ENCODE measurements around the gene HOXD12. TPM values are rescaled to one million over a fixed set of nuclear protein-coding genes. Genes with fewer than 3 reads are reported as not detected.

HOXD12 gene
- polyA plus RNA-seq, 1 donor (not counting 4 experiments of a cell fraction or from before 2014, with no cell fraction given) = not detected

DNA sequence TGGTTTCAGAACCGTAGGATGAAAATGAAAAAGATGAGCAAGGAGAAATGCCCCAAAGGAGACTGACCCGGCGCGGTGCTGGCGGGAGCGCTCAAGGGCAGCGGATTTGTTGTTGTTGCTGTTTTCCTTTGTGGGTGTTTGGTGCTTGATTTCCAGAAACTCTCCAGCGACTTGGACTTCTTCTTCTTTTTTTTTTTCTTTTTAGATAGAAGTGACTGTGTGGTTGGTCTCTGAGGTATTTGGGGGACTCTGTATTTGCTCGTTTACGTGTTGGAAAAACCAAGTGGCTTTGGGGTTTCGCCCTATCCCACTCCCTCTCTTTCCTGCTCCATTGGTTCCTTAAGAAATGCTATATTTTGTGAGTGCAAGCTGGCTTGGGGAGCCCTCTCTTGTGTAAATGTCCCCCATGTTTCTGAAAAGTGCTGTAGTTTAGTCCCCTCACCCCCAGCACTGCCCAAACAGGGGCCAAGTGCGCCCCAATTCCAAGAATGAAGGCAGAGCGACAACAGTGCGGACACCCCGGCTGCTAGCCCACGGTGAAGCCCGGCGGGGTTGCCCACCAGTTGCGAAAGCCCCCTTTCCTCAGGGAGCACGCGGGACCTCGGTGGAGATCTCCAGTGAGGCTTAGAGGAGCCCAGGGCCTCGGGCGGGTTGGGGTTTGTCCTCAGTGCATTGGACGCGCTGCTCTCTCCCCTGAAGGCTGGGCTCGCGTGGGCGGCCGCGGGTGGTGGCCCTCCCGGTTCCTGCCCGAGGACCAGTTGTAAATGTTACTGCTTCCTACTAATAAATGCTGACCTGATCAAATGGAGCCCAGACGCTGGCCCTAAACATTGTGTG, 24.7 kb downstream of the HOXD12 start:
- Histone ChIP-seq H3K9me3 (ENCODE audit: control insufficient read depth, low read depth, low read length) (no peaks in the 10 kb centered on the region), H4K20me1 (ENCODE audit: control insufficient read depth, extremely low read depth, insufficient read depth, low read length) (no peaks in the 10 kb centered on the region), H3K9ac (ENCODE audit: control insufficient read depth, extremely low read depth, insufficient read depth, low read length) (no peak overlapping the region), H3K4me2 (ENCODE audit: control insufficient read depth, extremely low read depth, insufficient read depth, low read depth, low read length) (no peak overlapping the region), H2AFZ (ENCODE audit: control insufficient read depth, low read length) (no peak overlapping the region), H3K36me3 (ENCODE audit: control insufficient read depth in 2 of 2, extremely low read depth in 1 of 2, insufficient read depth in 2 of 2, low read length in 2 of 2) (no peaks in the 10 kb centered on the region), H3K9me1 (ENCODE audit: control insufficient read depth, extremely low read depth, insufficient read depth, low read length) (no peaks in the 10 kb centered on the region), H3K27me3 (ENCODE audit: control insufficient read depth, extremely low read depth, insufficient read depth, low read length) (peaks cover 94% of the 10 kb centered on the region), H3K79me2 (ENCODE audit: control insufficient read depth, insufficient read depth, low read length) (no peaks in the 10 kb centered on the region), H3K4me3 (ENCODE audit: control insufficient read depth in 2 of 3, extremely low read depth in 1 of 3, insufficient read depth in 2 of 3, low read depth in 1 of 3, low read length in 3 of 3) (no peak overlapping the region), H3K4me1 (ENCODE audit: control insufficient read depth, extremely low read depth, insufficient read depth, low read length) (no peaks in the 10 kb centered on the region), H3K27ac (ENCODE audit: control insufficient read depth, insufficient read depth, low read length) (no peak overlapping the region)
- TF ChIP-seq, protein P1, sequence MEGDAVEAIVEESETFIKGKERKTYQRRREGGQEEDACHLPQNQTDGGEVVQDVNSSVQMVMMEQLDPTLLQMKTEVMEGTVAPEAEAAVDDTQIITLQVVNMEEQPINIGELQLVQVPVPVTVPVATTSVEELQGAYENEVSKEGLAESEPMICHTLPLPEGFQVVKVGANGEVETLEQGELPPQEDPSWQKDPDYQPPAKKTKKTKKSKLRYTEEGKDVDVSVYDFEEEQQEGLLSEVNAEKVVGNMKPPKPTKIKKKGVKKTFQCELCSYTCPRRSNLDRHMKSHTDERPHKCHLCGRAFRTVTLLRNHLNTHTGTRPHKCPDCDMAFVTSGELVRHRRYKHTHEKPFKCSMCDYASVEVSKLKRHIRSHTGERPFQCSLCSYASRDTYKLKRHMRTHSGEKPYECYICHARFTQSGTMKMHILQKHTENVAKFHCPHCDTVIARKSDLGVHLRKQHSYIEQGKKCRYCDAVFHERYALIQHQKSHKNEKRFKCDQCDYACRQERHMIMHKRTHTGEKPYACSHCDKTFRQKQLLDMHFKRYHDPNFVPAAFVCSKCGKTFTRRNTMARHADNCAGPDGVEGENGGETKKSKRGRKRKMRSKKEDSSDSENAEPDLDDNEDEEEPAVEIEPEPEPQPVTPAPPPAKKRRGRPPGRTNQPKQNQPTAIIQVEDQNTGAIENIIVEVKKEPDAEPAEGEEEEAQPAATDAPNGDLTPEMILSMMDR (optimal IDR thresholded peaks at IDR 0.05 in 1 of 3, IDR thresholded peaks at IDR 0.05 in 1 of 3, conservative IDR thresholded peaks at IDR 0.05 in 1 of 3; ENCODE audit: extremely low read depth in 1 of 3, insufficient read depth in 2 of 3, low read length in 3 of 3) = no peak
- peak; percentile 15 for TF ChIP-seq EZH2 (IDR thresholded peaks at IDR 0.05; ENCODE audit: low read length)
- no peak for DNase-seq (ENCODE audit: low read depth, low spot score)
- FAIRE-seq = no peak
- dilution Hi-C loops (cut with MboI; ENCODE audit: extremely low pct_ligation_motif_present, low sequenced_read_pairs) = no loop called here

- Histone ChIP-seq H3K9me1 (ENCODE audit: control insufficient read depth, extremely low read depth, insufficient read depth, low read length) (no peaks in the 10 kb centered on the region), H3K9ac (ENCODE audit: control insufficient read depth, extremely low read depth, insufficient read depth, low read length) (no peak overlapping the region), H3K79me2 (ENCODE audit: control insufficient read depth, insufficient read depth, low read length) (no peaks in the 10 kb centered on the region), H3K9me3 (ENCODE audit: control insufficient read depth, low read depth, low read length) (no peaks in the 10 kb centered on the region), H3K36me3 (ENCODE audit: control insufficient read depth in 2 of 2, extremely low read depth in 1 of 2, insufficient read depth in 2 of 2, low read length in 2 of 2) (no peaks in the 10 kb centered on the region), H3K4me2 (ENCODE audit: control insufficient read depth, extremely low read depth, insufficient read depth, low read depth, low read length) (no peak overlapping the region), H3K27ac (ENCODE audit: control insufficient read depth, insufficient read depth, low read length) (no peak overlapping the region), H3K4me1 (ENCODE audit: control insufficient read depth, extremely low read depth, insufficient read depth, low read length) (no peaks in the 10 kb centered on the region), H3K27me3 (ENCODE audit: control insufficient read depth, extremely low read depth, insufficient read depth, low read length) (peaks cover 96% of the 10 kb centered on the region), H4K20me1 (ENCODE audit: control insufficient read depth, extremely low read depth, insufficient read depth, low read length) (no peaks in the 10 kb centered on the region), H3K4me3 (ENCODE audit: control insufficient read depth in 2 of 3, extremely low read depth in 1 of 3, insufficient read depth in 2 of 3, low read depth in 1 of 3, low read length in 3 of 3) (no peak overlapping the region), H2AFZ (ENCODE audit: control insufficient read depth, low read length) (no peak overlapping the region)
- TF ChIP-seq, protein P1 (optimal IDR thresholded peaks at IDR 0.05 in 1 of 3, IDR thresholded peaks at IDR 0.05 in 1 of 3, conservative IDR thresholded peaks at IDR 0.05 in 1 of 3; ENCODE audit: extremely low read depth in 1 of 3, insufficient read depth in 2 of 3, low read length in 3 of 3) = no peak
- no peak for TF ChIP-seq EZH2 (IDR thresholded peaks at IDR 0.05; ENCODE audit: low read length)
- dilution Hi-C loops (cut with MboI; ENCODE audit: extremely low pct_ligation_motif_present, low sequenced_read_pairs) = no loop called here
- DNase-seq (ENCODE audit: low read depth, low spot score) (no peak), FAIRE-seq (no peak)
These were observed 25.6 kb downstream of the HOXD12 start for GRCh38 chr2:176124947-176125771.

All from keratinocyte (primary cell).